RWPE1 (cell line): ENCODE data around the gene CDKN2AIPNL.

Experiments used
- CTCF ChIA-PET: fragments of 350-600 bp; sonication (Branson Sonifier 250); formaldehyde crosslinking; extraction: SDS; loops from one replicate; lab custom pipeline; 2021; lab: Yijun Ruan, JAX
- POLR2A ChIA-PET: fragments of 400-600 bp; formaldehyde crosslinking; extraction: SDS; loops from one replicate; lab custom pipeline; 2020; ENCODE audit warnings: antibody characterized with exemption; ENCODE audit not compliant: low non-redundant PET; lab: Yijun Ruan, JAX
- DNase-seq: peaks from one replicate; pipeline ENCODE4 v3.0.0; 2012; ENCODE audit warnings: low spot score
- H3K27ac ChIP-seq: fragments of 450-650 bp; 2 replicates; pipeline ENCODE4 v1.5.1; 2017
- CTCF ChIP-seq: fragments of 450-650 bp; conservative IDR thresholded peaks from 2 replicates; pipeline ENCODE4 v1.5.1; 2017; ENCODE audit warnings: low read depth, mild to moderate bottlenecking

The CDKN2AIPNL gene

GRCh38 chr5:134440201-134440755 lies 28.6 kb upstream of the CDKN2AIPNL start:
- H3K27ac ChIP-seq, result peak overlapping the region; percentile 93
- ChIA-PET POLR2A (no interaction called here), CTCF (interaction anchor here (0.8 to 1.0 kb wide), 2 partner anchors 46 to 89 kb away, joined by 3 read pairs; no protein-coding TSS in a partner anchor)
- no peak for DNase-seq
- TF ChIP-seq CTCF, result no peak

- DNase-seq, result peak; percentile 97
- TF ChIP-seq CTCF, result no peak
- CTCF ChIA-PET, result interaction anchor here (0.6 to 1.2 kb wide), 5 partner anchors 28 to 90 kb away, joined by 3 to 6 read pairs (median 3); partner anchors contain the start of gene CDKN2AIPNL
- POLR2A ChIA-PET, result interaction anchor here (0.6 to 1.0 kb wide), 2 partner anchors 27 to 86 kb away, joined by 3 to 6 read pairs; no protein-coding TSS in a partner anchor
- H3K27ac ChIP-seq, result peak overlapping the region; percentile 93
Measured at GRCh38 chr5:134439210-134439654, 27.6 kb upstream of the CDKN2AIPNL start.

- peak overlapping the region; percentile 93 for H3K27ac ChIP-seq
- TF ChIP-seq CTCF, result no peak
- ChIA-PET POLR2A (interaction anchor here (0.6 to 1.0 kb wide), 2 partner anchors 27 to 86 kb away, joined by 3 to 6 read pairs; no protein-coding TSS in a partner anchor), CTCF (interaction anchor here (0.6 to 1.2 kb wide), 4 partner anchors 27 to 84 kb away, joined by 3 to 6 read pairs (median 5); partner anchors contain the start of gene CDKN2AIPNL)
- no peak for DNase-seq
Measured at GRCh38 chr5:134438721-134439123, 27.0 kb upstream of the CDKN2AIPNL start.

- DNase-seq, result no peak
- CTCF ChIA-PET, result interaction anchor here (0.9 kb wide), 2 partner anchors 28 to 142 kb away, joined by 3 to 5 read pairs; no protein-coding TSS in a partner anchor
- TF ChIP-seq CTCF, result no peak
- peak overlapping the region; percentile 93 for H3K27ac ChIP-seq
- POLR2A ChIA-PET, result no interaction called here
Measured at GRCh38 chr5:134437847-134438581, 26.3 kb upstream of the CDKN2AIPNL start.

GRCh38 chr5:134437340-134437846 lies 25.7 kb upstream of the CDKN2AIPNL start:
- peak overlapping the region; percentile 93 for H3K27ac ChIP-seq
- POLR2A ChIA-PET, result interaction anchor here (1.5 kb wide), 1 partner anchor 9 kb away, joined by 5 read pairs; no protein-coding TSS in a partner anchor
- CTCF ChIA-PET, result interaction anchor here (0.6 to 1.7 kb wide), 4 partner anchors 26 to 143 kb away, joined by 3 to 8 read pairs (median 4); partner anchors contain the start of genes CDKN2AIPNL and UBE2B

More at GRCh38 chr5:134437340-134437846, 25.7 kb upstream of the CDKN2AIPNL start:
- DNase-seq, result no peak
- TF ChIP-seq CTCF, result no peak
